Gastroesophageal sphincter (tissue), 3 donors: ENCODE results near the gene RFPL3.
"Not testable (repeated sequence)": the region's sequence is repeated elsewhere in the genome, so short reads cannot be mapped to it uniquely, and the experiment has no call there.

Experiments
- CTCF ChIP-seq, 4 experiments: fragments of 200-600 bp in 2 of 4; fragments of 450-650 bp in 2 of 4; sonication (generic) in 1 of 4; IDR thresholded peaks; one replicate each; pipeline ENCODE4 v1.5.1; 2017 to 2019; ENCODE audit warnings: antibody characterized with exemption in 4 of 4, mild to moderate bottlenecking in 2 of 4, moderate library complexity in 2 of 4
- POLR2A ChIP-seq, 2 donors: fragments of 450-650 bp; IDR thresholded peaks; one replicate each; pipeline ENCODE4 v1.6.1; 2017; ENCODE audit warnings: antibody characterized with exemption in 2 of 2, mild to moderate bottlenecking in 2 of 2, moderate library complexity in 1 of 2
- POLR2AphosphoS5 ChIP-seq: sonication (generic); formaldehyde crosslinking; IDR thresholded peaks from one replicate; pipeline ENCODE4 v1.6.1; 2017; ENCODE audit warnings: antibody characterized with exemption

GRCh38 chr22:32337425-32337824 lies 20.2 kb upstream of the RFPL3 start:
- TF ChIP-seq CTCF (IDR thresholded peaks at IDR 0.05); POLR2A (IDR thresholded peaks at IDR 0.05); POLR2AphosphoS5: not testable (repeated sequence)
